ENCODE measurements around the gene LCP1.

Gene LCP1

DNA sequence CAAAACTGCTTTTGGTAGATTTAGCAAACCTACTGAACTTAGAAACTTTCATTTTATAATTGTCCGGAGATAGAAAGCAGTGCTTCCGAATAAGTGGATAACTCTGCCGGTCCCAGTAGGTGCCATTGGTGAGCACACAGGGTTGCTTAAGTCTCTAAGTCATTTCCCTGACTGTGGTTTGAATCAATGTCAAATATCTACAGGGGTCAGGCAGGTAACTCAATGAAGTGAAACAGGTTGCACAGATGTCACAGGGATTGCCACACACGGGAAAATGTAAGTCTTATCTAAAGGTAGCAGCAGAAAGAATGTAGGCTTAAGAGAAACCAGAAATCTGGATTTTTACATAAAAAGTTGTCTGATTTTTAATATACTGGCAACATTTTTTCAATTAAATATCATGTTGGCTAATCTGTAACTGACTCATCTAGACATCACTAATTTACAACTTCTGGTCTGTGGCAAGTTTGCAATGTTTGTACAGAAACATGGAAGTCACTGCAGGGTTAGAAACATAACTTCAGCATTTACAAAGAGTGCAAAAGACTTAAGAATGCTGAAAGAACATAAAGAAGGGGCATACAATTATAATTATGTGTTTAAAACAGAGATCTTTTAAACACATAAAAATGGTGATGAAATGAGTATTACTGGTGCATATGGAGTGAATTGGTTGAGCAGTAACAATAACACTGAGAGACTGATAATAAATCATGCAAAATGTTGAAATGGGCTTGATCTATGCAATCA lies 15.5 kb upstream of the LCP1 start:
- H3K4me3 ChIP-seq (ENCODE audit: low read depth, low read length): no peak overlapping the region
- in situ Hi-C loops (cut with HindIII; ENCODE audit: low sequenced_read_pairs): no loop called here
- TF ChIP-seq, protein P1, sequence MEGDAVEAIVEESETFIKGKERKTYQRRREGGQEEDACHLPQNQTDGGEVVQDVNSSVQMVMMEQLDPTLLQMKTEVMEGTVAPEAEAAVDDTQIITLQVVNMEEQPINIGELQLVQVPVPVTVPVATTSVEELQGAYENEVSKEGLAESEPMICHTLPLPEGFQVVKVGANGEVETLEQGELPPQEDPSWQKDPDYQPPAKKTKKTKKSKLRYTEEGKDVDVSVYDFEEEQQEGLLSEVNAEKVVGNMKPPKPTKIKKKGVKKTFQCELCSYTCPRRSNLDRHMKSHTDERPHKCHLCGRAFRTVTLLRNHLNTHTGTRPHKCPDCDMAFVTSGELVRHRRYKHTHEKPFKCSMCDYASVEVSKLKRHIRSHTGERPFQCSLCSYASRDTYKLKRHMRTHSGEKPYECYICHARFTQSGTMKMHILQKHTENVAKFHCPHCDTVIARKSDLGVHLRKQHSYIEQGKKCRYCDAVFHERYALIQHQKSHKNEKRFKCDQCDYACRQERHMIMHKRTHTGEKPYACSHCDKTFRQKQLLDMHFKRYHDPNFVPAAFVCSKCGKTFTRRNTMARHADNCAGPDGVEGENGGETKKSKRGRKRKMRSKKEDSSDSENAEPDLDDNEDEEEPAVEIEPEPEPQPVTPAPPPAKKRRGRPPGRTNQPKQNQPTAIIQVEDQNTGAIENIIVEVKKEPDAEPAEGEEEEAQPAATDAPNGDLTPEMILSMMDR (IDR thresholded peaks at IDR 0.05; ENCODE audit: low read depth, low read length, missing control alignments): no peak
- DNase-seq (ENCODE audit: low read depth): no peak

DNA sequence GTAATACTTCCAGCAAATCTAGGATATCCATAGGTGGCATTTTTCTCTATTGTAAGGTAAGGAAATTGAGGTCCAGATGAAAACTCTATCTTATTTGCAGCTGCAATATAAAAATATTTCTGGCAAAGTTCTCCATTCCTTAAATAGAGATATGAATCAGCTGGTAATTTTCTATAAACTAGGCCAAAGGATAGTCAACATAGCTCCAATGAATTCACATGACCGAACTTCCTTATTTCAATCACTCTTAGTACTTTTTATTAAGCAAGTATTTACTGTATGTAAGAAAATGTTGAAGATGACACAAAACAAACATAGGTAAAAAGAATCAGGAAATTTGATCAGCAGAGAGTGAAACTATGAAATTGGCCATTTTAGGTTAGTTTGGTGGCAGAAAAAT lies 13.0 kb upstream of the LCP1 start:
- TF ChIP-seq, protein P1 (IDR thresholded peaks at IDR 0.05; ENCODE audit: low read depth, low read length, missing control alignments): no peak
- DNase-seq (ENCODE audit: low read depth): no peak
- in situ Hi-C loops (cut with HindIII; ENCODE audit: low sequenced_read_pairs): no loop called here
- no peak overlapping the region for H3K4me3 ChIP-seq (ENCODE audit: low read depth, low read length)

GRCh38 chr13:46192412-46192811 lies 10.4 kb upstream of the LCP1 start:
- TF ChIP-seq, protein P1 (IDR thresholded peaks at IDR 0.05; ENCODE audit: low read depth, low read length, missing control alignments): no peak
- H3K4me3 ChIP-seq (ENCODE audit: low read depth, low read length): no peak overlapping the region
- no peak for DNase-seq (ENCODE audit: low read depth)
- in situ Hi-C loops (cut with HindIII; ENCODE audit: low sequenced_read_pairs): no loop called here

DNA sequence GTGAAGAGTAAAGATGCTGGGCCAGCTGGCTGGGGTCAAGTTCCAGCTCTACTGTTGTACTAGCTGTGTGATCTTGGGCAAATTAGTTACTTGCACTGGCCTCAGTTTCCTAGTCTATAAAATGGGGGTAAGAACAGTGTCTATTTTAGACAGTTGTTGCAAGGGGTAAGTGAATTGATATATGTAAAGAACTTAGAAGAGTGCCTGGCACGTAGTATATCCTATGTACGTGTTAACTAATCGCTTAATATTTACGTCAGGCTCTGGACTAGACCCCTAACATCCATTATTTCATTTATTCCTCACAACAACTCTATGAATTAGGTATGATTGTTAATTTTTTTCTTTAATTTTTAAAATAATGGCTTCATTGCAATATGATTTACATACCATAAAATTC lies 3.7 kb upstream of the LCP1 start:
- in situ Hi-C loops (cut with HindIII; ENCODE audit: low sequenced_read_pairs): no loop called here
- no peak for DNase-seq (ENCODE audit: low read depth)
- TF ChIP-seq, protein P1 (IDR thresholded peaks at IDR 0.05; ENCODE audit: low read depth, low read length, missing control alignments): no peak
- no peak overlapping the region for H3K4me3 ChIP-seq (ENCODE audit: low read depth, low read length)

DNA sequence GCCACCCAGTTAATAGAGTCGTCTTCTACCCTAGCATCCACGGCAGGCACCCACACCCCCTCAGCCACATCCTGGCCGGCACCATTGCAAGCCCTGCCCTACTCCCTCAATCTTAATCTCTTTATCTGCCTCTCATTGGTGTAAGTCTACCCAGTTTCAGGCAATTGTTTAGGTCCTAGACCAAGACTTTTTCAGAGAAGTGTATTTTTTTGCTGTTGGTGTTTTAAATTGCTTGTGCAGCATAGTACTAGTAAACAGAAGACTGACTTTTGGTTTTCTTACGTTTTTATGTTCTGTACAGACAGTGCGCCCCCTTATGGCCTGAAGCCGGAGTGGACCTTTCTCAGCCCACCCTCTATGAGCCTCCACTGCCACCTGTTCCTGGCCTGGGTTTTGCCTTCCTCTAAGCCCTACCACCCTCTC lies 2.3 kb upstream of the LCP1 start:
- no peak for DNase-seq (ENCODE audit: low read depth)
- H3K4me3 ChIP-seq (ENCODE audit: low read depth, low read length): no peak overlapping the region
- TF ChIP-seq, protein P1 (IDR thresholded peaks at IDR 0.05; ENCODE audit: low read depth, low read length, missing control alignments): peak; percentile 51
- in situ Hi-C loops (cut with HindIII; ENCODE audit: low sequenced_read_pairs): no loop called here

- no peak for DNase-seq (ENCODE audit: low read depth)
- TF ChIP-seq, protein P1 (IDR thresholded peaks at IDR 0.05; ENCODE audit: low read depth, low read length, missing control alignments): no peak
- in situ Hi-C loops (cut with HindIII; ENCODE audit: low sequenced_read_pairs): no loop called here
- no peak overlapping the region for H3K4me3 ChIP-seq (ENCODE audit: low read depth, low read length)
Measured at GRCh38 chr13:46183018-46183946, 1.3 kb upstream of the LCP1 start.

Measured in astrocyte of the cerebellum (primary cell).